Fibroblast of the aortic adventitia (primary cell): Measurements from ENCODE around the gene NHP2. TPM values are rescaled to one million over a fixed set of nuclear protein-coding genes. Genes with fewer than 3 reads are reported as not detected.

Experiments
- DNase-seq: peaks from one replicate; pipeline ENCODE4 v3.0.0-alpha.2; 2010; ENCODE audit warnings: low read depth
- H3K4me3 ChIP-seq: 2 replicates; pipeline ENCODE4 v1.5.1; 2011; ENCODE audit warnings: low read depth, mild to moderate bottlenecking, control low read depth, low read length, moderate library complexity
- total RNA-seq: library from RNA; depleted of rRNA; stranded (reverse); fragments of >200 nt; gene quantifications from 2 replicates; pipeline ENCODE4 v1.2.3, GENCODE V29; 2012; ENCODE audit warnings: low replicate concordance
- TF ChIP-seq, protein P1 (sequence below): IDR thresholded peaks from 2 replicates; pipeline ENCODE4 v1.5.1; 2011; ENCODE audit warnings: mild to moderate bottlenecking, low read length, control low read depth, inconsistent platforms; ENCODE audit not compliant: insufficient read depth

NHP2 gene
- total RNA-seq, 1 donor, result 162 TPM

DNA sequence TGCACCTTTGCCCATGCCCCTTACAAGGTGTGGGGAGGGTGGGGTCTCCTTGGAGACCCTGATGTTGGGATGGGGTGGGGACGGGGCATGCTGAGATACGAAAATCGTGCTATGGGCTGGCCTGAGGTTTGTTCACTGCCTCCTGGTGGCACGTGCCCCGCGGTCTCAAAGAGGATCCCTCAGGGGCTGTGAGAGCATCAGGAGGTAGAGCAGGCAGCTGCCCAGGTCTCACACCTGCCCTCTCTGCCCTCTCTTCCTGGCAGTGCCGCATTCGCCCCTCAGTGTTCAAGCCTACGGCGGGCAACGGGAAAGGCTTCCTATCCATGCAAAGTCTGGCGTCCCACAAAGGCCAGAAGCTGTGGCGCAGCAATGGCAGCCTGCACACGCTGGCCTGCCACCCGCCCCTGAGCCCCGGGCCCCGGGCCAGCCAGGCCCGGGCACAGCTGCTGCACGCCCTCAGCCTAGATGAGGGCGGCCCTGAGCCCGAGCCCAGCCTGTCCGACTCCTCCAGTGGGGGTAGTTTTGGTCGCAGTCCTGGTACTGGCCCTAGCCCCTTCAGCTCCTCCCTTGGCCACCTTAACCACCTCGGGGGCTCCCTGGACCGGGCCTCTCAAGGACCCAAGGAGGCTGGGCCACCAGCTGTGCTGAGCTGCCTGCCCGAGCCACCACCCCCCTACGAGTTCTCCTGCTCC is 33.6 kb downstream of the NHP2 start:
- DNase-seq, result no peak
- no peak overlapping the region for H3K4me3 ChIP-seq
- TF ChIP-seq, protein P1, sequence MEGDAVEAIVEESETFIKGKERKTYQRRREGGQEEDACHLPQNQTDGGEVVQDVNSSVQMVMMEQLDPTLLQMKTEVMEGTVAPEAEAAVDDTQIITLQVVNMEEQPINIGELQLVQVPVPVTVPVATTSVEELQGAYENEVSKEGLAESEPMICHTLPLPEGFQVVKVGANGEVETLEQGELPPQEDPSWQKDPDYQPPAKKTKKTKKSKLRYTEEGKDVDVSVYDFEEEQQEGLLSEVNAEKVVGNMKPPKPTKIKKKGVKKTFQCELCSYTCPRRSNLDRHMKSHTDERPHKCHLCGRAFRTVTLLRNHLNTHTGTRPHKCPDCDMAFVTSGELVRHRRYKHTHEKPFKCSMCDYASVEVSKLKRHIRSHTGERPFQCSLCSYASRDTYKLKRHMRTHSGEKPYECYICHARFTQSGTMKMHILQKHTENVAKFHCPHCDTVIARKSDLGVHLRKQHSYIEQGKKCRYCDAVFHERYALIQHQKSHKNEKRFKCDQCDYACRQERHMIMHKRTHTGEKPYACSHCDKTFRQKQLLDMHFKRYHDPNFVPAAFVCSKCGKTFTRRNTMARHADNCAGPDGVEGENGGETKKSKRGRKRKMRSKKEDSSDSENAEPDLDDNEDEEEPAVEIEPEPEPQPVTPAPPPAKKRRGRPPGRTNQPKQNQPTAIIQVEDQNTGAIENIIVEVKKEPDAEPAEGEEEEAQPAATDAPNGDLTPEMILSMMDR, result no peak

DNA sequence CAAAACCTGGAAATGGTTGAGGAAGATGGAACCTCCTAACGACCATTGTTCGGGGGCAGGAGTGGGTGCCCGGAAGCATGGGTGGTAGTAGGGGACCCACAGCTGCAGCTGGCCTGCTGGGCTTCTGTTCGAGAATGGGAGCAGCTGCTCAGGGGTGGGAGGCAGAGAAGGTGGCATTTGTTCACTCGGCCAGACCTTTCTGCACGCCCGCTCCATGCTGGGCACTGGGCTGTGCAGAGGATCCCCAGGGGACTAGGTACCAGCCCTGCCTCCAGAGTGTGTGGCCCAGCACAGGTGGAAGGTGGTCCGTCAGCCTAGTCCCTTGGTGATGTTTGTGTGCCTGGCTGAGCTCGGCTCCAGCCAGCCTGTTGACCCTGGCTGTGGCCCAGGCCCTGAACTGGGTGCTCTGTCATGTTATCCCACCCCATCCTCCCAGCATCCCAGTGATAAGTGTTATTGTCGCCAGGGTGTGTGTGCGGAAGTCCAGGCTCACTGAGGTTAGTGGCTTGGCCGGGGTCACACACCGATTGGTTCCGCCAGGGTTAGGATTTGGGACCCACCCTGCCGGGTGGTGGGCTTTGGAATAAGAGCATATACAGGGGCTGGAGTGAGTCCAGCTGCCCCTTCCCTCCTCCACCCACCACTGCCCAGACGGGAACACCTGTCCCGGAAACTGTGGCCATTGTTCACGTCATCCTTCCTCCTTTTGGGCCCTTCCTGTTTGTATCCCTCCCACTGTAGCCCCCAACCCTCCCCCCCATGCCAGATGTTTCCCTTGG is 35.6 kb downstream of the NHP2 start:
- H3K4me3 ChIP-seq, result no peak overlapping the region
- DNase-seq, result no peak
- TF ChIP-seq, protein P1, result no peak

DNA sequence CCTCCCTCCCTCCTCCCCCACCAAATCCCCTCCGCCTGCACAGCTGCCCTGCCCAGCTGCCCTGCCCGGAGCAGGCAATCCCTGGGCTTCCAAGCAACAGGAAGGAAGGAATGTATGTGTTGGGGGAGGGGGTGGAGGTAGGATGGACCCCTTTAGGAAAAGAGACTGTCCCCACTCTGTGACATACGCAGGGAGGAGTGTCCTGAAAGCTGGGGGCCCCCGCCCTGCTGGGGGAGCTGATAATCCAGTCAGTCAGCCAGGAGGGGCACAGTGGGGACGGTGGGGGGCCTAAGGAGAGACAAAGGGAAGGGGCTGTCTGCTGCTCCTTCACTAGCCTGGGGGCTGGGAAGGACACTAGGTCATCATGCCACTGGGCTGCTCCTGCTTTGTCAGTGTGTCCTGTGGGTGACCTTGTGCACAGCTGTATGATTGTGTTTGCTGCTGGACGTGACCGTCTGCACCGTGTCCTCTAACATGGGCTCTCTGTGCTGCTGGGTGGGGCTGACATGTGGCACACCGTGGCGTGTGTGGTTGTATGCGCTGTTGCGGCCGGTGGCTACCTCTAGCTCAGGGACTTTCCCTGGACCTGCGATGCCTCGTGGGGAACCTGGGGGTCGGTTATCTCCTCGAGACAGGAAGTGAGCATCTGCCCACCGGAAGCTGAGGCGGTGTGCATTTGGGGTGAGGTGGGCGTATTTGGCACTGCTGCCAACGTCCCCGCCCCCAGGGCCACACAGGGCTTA is 37.4 kb downstream of the NHP2 start:
- no peak overlapping the region for H3K4me3 ChIP-seq
- DNase-seq, result no peak
- TF ChIP-seq, protein P1, result no peak

DNA sequence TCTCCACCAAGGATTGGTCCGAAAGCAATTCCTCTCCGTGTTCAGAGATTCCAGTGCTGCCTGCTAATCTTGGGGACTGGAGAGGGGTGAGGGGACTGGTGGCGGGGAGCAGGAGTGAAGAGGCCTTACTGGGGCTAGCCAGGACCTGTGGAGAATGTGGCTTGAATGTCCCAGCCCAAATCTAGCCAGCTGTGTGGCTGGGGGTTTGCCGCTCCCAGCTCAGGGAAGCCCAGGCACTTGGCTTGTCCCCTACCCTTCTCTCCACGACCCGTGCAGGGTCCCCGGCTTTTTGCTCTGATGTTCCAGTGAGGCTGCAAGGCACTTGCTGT is 37.9 kb downstream of the NHP2 start:
- no peak overlapping the region for H3K4me3 ChIP-seq
- TF ChIP-seq, protein P1, result no peak
- DNase-seq, result no peak

DNA sequence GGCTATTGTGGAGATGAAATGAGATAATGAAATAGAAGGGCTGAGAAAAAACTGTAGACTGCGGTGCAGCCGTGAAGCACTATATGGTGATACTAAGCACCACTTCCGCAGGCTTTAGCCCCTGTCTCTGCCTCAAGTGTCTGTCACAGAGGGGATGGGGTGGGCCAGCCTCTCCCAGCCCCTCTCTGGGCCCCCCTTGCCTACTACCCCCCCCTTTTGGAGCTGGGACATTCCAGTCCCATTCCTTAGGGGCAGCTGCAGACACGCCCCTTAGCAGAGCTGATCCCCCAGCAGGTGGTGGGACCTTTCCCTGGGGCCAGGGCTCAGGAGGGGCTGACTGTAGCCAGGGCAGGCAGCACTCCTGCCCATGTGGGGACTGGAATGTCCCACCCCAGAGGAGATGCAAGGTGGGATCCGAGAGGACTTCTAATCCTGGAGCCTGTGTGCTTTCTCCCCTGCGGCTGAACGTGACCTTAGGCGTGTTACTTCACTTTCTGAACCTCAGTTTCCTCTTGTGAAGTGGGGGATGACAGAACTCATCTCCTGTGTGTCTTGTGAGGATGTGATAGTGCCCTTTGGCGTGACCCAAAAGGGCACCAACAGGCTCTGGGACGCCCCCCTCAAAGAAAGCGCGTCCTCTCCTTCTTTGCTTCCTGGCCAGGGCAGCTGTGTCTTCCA is 38.4 kb downstream of the NHP2 start:
- no peak overlapping the region for H3K4me3 ChIP-seq
- TF ChIP-seq, protein P1, result no peak
- DNase-seq, result no peak

DNA sequence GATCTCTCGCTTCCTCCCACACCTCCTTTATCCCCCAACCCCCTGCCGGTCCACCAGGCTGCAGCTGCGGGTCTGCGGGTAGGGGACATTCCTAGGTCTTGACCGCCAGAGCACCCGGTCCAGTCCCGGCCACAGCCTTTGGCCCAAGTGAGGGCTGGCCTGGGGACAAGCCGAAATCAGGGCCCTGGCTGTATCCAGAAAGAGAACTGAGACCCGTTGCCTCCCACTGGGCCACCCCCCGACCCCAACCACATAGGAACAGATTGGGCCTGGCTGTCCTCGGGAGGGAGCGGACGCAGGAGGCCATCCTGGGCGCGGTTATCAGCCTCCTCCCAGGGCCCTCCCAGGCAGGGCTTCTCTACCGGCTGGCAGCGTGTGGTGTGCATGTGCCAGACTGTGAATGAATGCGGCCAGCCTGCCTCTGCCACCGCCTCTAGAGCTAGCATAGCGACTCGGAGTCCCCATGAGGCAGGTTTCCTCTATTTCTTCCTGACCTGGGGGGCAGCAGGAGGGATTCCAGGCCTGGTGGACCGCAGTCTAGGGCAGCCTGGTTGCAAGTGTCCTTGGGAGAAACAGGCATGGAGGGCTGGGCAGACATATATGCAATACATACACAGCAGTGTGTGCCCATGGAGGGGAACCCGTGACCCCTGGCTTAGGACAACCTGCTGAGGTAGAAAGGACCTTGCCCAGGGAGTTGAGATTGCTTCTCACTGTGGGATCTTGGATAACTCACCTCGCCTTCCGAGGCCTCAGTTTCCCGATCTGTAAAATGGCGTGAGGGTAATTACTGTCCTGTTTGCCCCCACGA is 39.2 kb downstream of the NHP2 start:
- TF ChIP-seq, protein P1, result no peak
- DNase-seq, result no peak
- no peak overlapping the region for H3K4me3 ChIP-seq
